Karpas-422 (cell line): ENCODE data around the gene PDE2A. TPM values are rescaled to one million over a fixed set of nuclear protein-coding genes. Genes with fewer than 3 reads are reported as not detected.

ENCODE experiments used
- DNase-seq: peaks from one replicate; pipeline ENCODE4 v3.0.0-alpha.2; 2015
- H2AFZ ChIP-seq: fragments of 200-600 bp; sonication (generic); 2 replicates; pipeline ENCODE4 v1.6.1; 2014; ENCODE audit warnings: antibody characterized with exemption, low read length, mixed read lengths
- H3K27ac ChIP-seq: fragments of 200-600 bp; sonication (generic); 2 replicates; pipeline ENCODE4 v1.5.1; 2014; ENCODE audit warnings: mild to moderate bottlenecking, low read length, moderate library complexity
- H3K27me3 ChIP-seq: fragments of 200-600 bp; sonication (generic); 2 replicates; pipeline ENCODE4 v1.6.1; 2014; ENCODE audit warnings: low read length, mixed read lengths
- H3K36me3 ChIP-seq: fragments of 200-600 bp; sonication (generic); 2 replicates; pipeline ENCODE4 v1.6.1; 2014; ENCODE audit warnings: low read length, mixed read lengths; ENCODE audit not compliant: insufficient read depth
- H3K4me1 ChIP-seq: fragments of 200-600 bp; sonication (generic); 2 replicates; pipeline ENCODE4 v1.6.1; 2014; ENCODE audit warnings: mild to moderate bottlenecking, low read length, mixed read lengths
- H3K4me2 ChIP-seq: fragments of 200-600 bp; sonication (generic); 2 replicates; pipeline ENCODE4 v1.6.1; 2014; ENCODE audit warnings: low read length, low read depth, mild to moderate bottlenecking; ENCODE audit not compliant: poor library complexity, severe bottlenecking
- H3K4me3 ChIP-seq: fragments of 200-600 bp; sonication (generic); 2 replicates; pipeline ENCODE4 v1.5.1; 2014; ENCODE audit warnings: mild to moderate bottlenecking, antibody characterized with exemption, low read length, mixed read lengths
- H3K79me2 ChIP-seq: fragments of 200-600 bp; sonication (generic); 2 replicates; pipeline ENCODE4 v1.6.1; 2014; ENCODE audit warnings: mild to moderate bottlenecking, low read length, mixed read lengths
- H3K9ac ChIP-seq: fragments of 200-600 bp; sonication (generic); 2 replicates; pipeline ENCODE4 v1.6.0; 2014; ENCODE audit warnings: low read length
- H3K9me2 ChIP-seq: fragments of 200-600 bp; sonication (generic), shearing (Covaris generic); replicated peaks from 2 replicates; pipeline ENCODE4 v1.6.0; 2014; ENCODE audit warnings: mild to moderate bottlenecking, low read length, moderate library complexity; ENCODE audit not compliant: insufficient read depth
- H3K9me3 ChIP-seq: fragments of 300-700, 200-600 bp; sonication (generic); 2 replicates; pipeline ENCODE4 v1.6.1; 2014; ENCODE audit warnings: low read length, mixed read lengths
- H4K20me1 ChIP-seq: fragments of 200-600 bp; sonication (generic); 2 replicates; pipeline ENCODE4 v1.6.1; 2014; ENCODE audit warnings: mild to moderate bottlenecking, antibody characterized with exemption, low read length, low read depth; ENCODE audit not compliant: insufficient read depth
- total RNA-seq: library from RNA; depleted of rRNA; stranded (reverse); fragments of >200 nt; shearing (Covaris generic); gene quantifications from 2 replicates; pipeline ENCODE4 v1.2.3, GENCODE V29; 2014; ENCODE audit warnings: low replicate concordance

PDE2A gene
- total RNA-seq, 1 experiment from 2014 or later, result 1.8 TPM

GRCh38 chr11:72669527-72669926 is 4.7 kb downstream of the PDE2A start:
- H3K4me1 ChIP-seq, result no peaks in the 10 kb centered on the region
- no peaks in the 10 kb centered on the region for H4K20me1 ChIP-seq
- H2AFZ ChIP-seq, result no peak overlapping the region
- no peak overlapping the region for H3K4me3 ChIP-seq
- H3K4me2 ChIP-seq, result no peak overlapping the region
- DNase-seq, result no peak
- no peaks in the 10 kb centered on the region for H3K9me2 ChIP-seq
- no peaks in the 10 kb centered on the region for H3K79me2 ChIP-seq
- no peaks in the 10 kb centered on the region for H3K27me3 ChIP-seq
- no peak overlapping the region for H3K9ac ChIP-seq
- peaks cover 39% of the 10 kb centered on the region for H3K36me3 ChIP-seq
- no peak overlapping the region for H3K27ac ChIP-seq
- peaks cover 16% of the 10 kb centered on the region for H3K9me3 ChIP-seq

- H3K9ac ChIP-seq, result no peak overlapping the region
- no peak overlapping the region for H2AFZ ChIP-seq
- no peaks in the 10 kb centered on the region for H3K9me2 ChIP-seq
- H3K4me3 ChIP-seq, result no peak overlapping the region
- H3K36me3 ChIP-seq, result peaks cover 39% of the 10 kb centered on the region
- H3K27ac ChIP-seq, result no peak overlapping the region
- no peaks in the 10 kb centered on the region for H3K4me1 ChIP-seq
- no peaks in the 10 kb centered on the region for H3K27me3 ChIP-seq
- H3K79me2 ChIP-seq, result no peaks in the 10 kb centered on the region
- no peak overlapping the region for H3K4me2 ChIP-seq
- no peak for DNase-seq
- no peaks in the 10 kb centered on the region for H4K20me1 ChIP-seq
- peaks cover 16% of the 10 kb centered on the region for H3K9me3 ChIP-seq
These were observed 5.4 kb downstream of the PDE2A start for GRCh38 chr11:72668629-72669347.

- H3K27me3 ChIP-seq, result no peaks in the 10 kb centered on the region
These were observed 8.2 kb downstream of the PDE2A start for GRCh38 chr11:72665911-72666472.

GRCh38 chr11:72662036-72662435 is 12.2 kb downstream of the PDE2A start:
- H3K4me2 ChIP-seq, result no peak overlapping the region
- DNase-seq, result no peak
- H3K36me3 ChIP-seq, result peaks cover 1% of the 10 kb centered on the region
- H3K9me2 ChIP-seq, result no peaks in the 10 kb centered on the region
- no peaks in the 10 kb centered on the region for H3K27me3 ChIP-seq
- H3K4me3 ChIP-seq, result no peak overlapping the region
- 0 out of 2 replicates have a peak, but pooled peaks cover 8% of the 10 kb centered on the region for H4K20me1 ChIP-seq
- no peaks in the 10 kb centered on the region for H3K79me2 ChIP-seq
- H3K9ac ChIP-seq, result no peak overlapping the region
- H2AFZ ChIP-seq, result no peak overlapping the region
- no peaks in the 10 kb centered on the region for H3K4me1 ChIP-seq
- no peaks in the 10 kb centered on the region for H3K9me3 ChIP-seq
- H3K27ac ChIP-seq, result no peak overlapping the region

More at GRCh38 chr11:72665911-72666472, 8.2 kb downstream of the PDE2A start:
- Histone ChIP-seq H3K9me3 (peaks cover 16% of the 10 kb centered on the region), H3K4me2 (no peak overlapping the region), H3K4me3 (no peak overlapping the region), H3K9ac (no peak overlapping the region), H3K9me2 (no peaks in the 10 kb centered on the region), H3K36me3 (peaks cover 38% of the 10 kb centered on the region), H3K79me2 (no peaks in the 10 kb centered on the region), H4K20me1 (no peaks in the 10 kb centered on the region), H3K4me1 (no peaks in the 10 kb centered on the region), H2AFZ (no peak overlapping the region), H3K27ac (no peak overlapping the region)
- no peak for DNase-seq

- H4K20me1 ChIP-seq, result 0 out of 2 replicates have a peak, but pooled peaks cover 8% of the 10 kb centered on the region
- no peak overlapping the region for H2AFZ ChIP-seq
- no peak for DNase-seq
- H3K9me2 ChIP-seq, result no peaks in the 10 kb centered on the region
- no peaks in the 10 kb centered on the region for H3K9me3 ChIP-seq
- H3K36me3 ChIP-seq, result no peaks in the 10 kb centered on the region
- no peak overlapping the region for H3K4me3 ChIP-seq
- no peak overlapping the region for H3K27ac ChIP-seq
- no peak overlapping the region for H3K4me2 ChIP-seq
- H3K9ac ChIP-seq, result no peak overlapping the region
- no peaks in the 10 kb centered on the region for H3K4me1 ChIP-seq
- no peaks in the 10 kb centered on the region for H3K27me3 ChIP-seq
- no peaks in the 10 kb centered on the region for H3K79me2 ChIP-seq
These were observed 12.7 kb downstream of the PDE2A start for GRCh38 chr11:72661486-72661885.

- DNase-seq, result no peak
These were observed 15.1 kb downstream of the PDE2A start for GRCh38 chr11:72658989-72659640.

GRCh38 chr11:72657411-72658100 is 16.7 kb downstream of the PDE2A start:
- Histone ChIP-seq H4K20me1 (peaks cover 15% of the 10 kb centered on the region), H3K79me2 (no peaks in the 10 kb centered on the region), H3K9me3 (no peaks in the 10 kb centered on the region), H3K9me2 (no peaks in the 10 kb centered on the region), H3K4me2 (no peak overlapping the region), H3K27ac (no peak overlapping the region), H2AFZ (no peak overlapping the region), H3K36me3 (no peaks in the 10 kb centered on the region), H3K27me3 (no peaks in the 10 kb centered on the region), H3K4me3 (no peak overlapping the region), H3K9ac (no peak overlapping the region), H3K4me1 (no peaks in the 10 kb centered on the region)
- DNase-seq, result no peak

More at GRCh38 chr11:72658989-72659640, 15.1 kb downstream of the PDE2A start:
- no peak overlapping the region for H2AFZ ChIP-seq
- no peaks in the 10 kb centered on the region for H3K9me3 ChIP-seq
- H3K9ac ChIP-seq, result no peak overlapping the region
- H3K4me3 ChIP-seq, result no peak overlapping the region
- no peaks in the 10 kb centered on the region for H3K9me2 ChIP-seq
- no peak overlapping the region for H3K27ac ChIP-seq
- no peaks in the 10 kb centered on the region for H3K79me2 ChIP-seq
- H4K20me1 ChIP-seq, result peaks cover 15% of the 10 kb centered on the region; the same call in 1 of the 2 replicates
- H3K27me3 ChIP-seq, result no peaks in the 10 kb centered on the region
- H3K4me1 ChIP-seq, result no peaks in the 10 kb centered on the region
- H3K4me2 ChIP-seq, result no peak overlapping the region
- H3K36me3 ChIP-seq, result no peaks in the 10 kb centered on the region
